NCI-H2171 (cell line): ENCODE measurements around the gene SLC26A4.

Experiments
- DNase-seq: peaks from one replicate; lab custom pipeline; 2025; lab: John Stamatoyannopoulos, UW

SLC26A4 gene

DNA sequence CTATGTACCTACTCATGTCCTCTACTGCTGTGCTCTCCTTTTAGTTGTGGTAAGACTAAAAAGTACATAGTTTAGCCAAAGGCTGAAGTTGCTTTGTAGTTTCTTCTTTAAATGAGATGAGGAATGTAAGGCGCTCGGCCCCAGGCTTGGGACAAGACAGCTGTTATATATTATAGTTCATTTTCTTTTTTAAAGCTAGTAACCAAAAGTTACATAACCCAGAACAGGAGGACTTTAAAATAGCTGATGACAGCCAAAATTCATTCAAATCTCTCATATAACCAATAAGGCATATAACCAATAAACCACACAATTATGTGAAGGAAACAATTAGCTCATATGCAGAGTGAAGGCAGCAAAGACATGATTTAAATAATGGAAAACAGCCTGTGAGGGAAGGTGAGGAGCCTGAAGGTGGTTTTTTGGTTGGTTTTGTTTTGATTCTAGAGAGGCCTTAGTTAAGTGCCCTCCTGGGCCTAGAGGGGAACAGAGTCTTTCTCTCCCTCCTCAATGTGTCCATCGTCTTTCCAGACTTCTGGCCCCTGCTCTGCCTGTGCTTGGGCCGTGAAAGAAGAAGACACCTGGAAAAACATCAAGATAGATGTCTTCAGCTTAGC, 35.8 kb downstream of the SLC26A4 start:
- DNase-seq = no peak

DNA sequence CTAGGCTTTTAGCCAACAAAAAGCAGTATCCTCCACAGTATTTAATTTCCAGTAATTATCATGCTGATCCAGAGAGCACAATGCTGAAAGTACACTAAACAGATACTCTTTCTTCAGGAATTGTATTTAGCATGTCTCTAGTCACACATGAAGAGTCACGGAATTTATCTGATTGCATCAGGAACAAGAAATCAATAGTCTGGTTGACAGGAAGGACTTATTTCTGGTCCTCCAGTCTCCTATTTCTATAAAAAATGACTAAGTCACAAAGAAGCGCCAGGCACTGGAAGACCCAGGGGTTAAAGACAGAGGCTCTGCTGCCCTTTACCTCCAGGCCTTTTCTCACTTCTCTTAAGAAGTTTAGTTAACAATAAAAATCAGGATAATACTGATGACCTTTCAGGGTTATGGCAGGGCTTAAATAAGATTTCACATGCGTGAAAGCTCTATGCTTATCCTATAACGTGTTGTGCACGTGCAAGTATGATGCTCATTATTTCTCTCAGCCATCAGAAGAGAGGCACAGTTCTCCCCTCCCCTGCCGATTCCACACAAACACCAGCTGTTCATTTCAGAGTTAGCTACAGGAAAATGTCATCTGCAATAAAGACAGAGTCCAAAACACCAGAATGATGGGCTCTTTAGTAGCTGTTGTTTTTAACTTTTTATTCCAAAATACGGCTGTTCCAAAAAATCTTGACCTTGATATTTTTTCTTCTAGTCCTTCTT, 36.9 kb downstream of the SLC26A4 start:
- peak; percentile 67 for DNase-seq

DNA sequence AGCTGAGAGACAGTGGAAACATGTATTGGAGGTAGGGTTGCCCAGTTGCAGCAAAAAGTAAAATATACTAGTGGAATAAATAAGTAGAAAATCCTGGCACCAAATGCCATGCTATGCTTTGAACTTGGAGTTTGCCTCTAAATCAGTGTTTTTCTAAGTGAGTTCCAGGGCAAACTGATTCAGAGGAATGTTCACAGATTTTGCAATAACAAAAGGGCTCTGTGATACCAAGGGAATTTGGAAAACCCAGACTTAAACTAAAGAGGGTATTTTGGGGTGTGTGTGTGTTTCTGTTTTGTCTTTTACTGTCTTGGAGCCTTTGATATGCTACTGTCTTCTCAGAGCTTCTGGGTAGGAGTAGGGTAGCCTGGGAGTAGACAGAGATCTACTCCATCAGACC, 39.9 kb downstream of the SLC26A4 start:
- no peak for DNase-seq

- DNase-seq = no peak
These were observed 40.6 kb downstream of the SLC26A4 start for GRCh38 chr7:107701191-107701590.

GRCh38 chr7:107703219-107703618, 42.6 kb downstream of the SLC26A4 start:
- no peak for DNase-seq

- DNase-seq = no peak
These were observed 43.2 kb downstream of the SLC26A4 start for GRCh38 chr7:107703872-107704271.

DNA sequence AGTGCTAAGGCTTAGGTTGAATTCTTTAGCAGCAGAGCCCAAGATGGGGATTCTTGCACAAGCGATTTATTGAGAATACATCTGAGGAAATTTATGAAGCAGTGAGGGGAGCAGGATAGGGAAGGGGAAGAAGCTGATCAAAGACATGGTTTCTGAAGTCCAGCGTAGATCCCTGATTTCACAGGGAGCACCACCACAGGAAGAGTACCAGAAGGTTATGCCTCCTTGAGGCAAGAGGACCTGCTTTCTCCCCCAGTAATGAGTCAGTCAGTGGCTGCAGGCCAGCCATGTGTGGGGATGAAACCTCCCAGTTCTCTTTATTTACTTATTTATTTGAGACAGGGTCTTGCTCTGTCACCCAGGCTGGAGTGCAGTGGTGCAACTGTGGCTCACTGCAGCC, 48.3 kb downstream of the SLC26A4 start:
- DNase-seq = no peak

- no peak for DNase-seq
These were observed 50.7 kb downstream of the SLC26A4 start for GRCh38 chr7:107711301-107711700.

- no peak for DNase-seq
These were observed 51.4 kb downstream of the SLC26A4 start for GRCh38 chr7:107712025-107712424.

DNA sequence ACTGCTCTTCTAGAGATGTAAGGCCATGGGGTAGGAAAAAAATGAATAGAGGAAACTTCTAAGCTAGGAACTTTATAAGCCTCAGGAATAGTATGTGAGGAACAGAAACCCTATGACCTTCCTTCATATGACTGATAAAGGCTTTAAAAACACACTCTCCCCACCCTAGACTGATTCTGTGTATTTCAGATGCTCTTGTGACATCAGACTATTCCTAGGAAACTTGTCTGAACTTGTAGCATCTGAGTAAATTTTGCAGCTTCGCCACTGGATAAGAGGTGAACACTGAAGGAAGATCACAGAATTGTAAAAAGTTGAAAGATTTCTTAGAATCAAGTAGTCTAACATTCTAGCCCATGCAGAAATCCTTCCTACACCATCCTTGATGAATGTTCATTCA, 52.3 kb downstream of the SLC26A4 start:
- DNase-seq = no peak

- no peak for DNase-seq
These were observed 54.9 kb downstream of the SLC26A4 start for GRCh38 chr7:107715531-107715930.

DNA sequence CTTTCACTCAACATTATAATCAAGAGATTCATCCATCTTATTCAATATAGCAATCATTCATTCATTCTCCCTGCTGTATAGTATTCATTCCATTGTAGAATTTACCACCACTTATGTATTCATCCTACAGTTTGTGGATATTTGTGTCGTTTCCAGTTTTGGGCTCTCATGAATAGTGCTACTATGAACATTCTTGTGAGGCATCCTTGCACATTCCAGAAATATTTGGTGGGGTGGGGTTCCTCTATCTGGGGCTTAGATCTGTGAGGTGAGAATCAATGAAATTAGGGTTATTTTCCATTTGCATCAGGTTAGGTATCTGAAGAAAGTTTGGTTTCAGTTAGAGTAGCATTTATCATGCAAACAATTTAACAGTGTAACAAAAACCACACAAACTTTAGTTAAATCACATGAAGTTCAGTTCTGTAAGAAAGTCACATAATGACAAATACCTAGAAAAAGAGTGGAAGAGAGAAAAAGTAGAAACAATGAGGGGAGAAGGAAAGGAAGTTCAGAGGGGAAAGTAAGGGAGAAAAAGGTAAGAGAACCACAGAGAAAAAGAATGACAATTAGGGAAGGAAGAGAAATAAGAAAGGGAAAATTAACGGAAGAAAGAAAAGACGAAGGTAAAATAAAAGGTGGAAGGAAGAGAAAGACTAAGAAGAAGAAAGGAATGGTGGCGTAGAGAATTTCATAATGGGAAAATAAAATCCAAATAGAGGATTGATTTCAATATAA, 58.0 kb downstream of the SLC26A4 start:
- DNase-seq = no peak

DNA sequence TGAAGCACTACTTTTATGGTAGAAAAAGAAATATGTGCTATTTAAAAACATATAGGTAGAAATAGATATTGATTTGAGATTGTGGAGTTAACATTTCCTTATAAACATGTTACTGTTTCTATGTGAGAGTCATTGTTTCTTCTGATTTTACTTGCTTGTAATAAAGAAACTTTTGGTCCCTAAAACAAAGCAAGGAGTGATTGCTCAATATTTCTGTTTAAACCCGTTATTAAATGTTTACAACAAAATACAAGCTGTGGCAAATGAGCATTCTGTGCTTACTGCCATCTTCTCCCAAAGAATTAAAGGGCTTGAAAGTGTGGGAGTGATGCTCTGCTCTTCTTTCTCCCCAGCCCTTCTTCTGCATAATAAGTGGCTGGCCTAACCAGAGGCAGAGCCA, 60.7 kb downstream of the SLC26A4 start:
- no peak for DNase-seq

DNA sequence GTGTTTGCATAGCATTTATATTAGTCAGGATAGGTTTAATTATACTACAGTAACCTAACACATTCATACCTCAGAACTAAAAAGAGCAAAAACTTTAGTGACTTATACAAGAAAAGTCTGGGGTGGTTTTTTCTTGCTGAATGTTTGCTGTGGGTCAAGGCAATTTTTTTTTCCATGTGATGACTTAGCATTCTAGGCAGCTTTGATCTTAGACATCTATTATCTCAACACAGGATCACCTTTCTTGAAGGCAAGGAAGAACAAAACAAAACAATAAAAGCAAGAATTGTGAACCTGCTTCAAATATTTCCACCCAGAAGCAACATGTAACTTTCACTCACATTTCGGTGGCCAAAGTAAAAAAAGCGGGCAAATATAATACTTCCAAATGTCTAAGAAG, 62.6 kb downstream of the SLC26A4 start:
- DNase-seq = no peak

GRCh38 chr7:107725138-107725740, 64.6 kb downstream of the SLC26A4 start:
- DNase-seq = peak; percentile 18

- DNase-seq = no peak
These were observed 65.9 kb downstream of the SLC26A4 start for GRCh38 chr7:107726356-107727130.

DNA sequence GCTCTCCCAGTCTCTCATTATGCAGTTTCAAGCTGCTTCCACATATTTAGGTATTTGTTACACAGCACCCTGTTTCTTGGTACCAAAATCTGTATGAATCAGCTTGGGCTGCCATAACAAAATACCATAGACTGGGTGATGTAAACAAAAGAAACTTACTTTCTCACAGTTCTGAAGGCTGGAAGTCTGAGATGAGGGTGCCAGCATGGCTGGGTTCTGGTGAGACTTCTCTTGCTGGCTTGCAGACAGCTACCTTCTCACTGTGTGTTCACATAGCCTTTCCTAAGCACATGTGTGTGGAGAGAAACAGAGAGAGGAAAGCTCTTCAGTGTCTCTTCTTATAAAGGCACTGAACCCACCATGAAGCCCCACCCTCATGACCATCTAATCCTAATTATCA, 67.6 kb downstream of the SLC26A4 start:
- DNase-seq = no peak

DNA sequence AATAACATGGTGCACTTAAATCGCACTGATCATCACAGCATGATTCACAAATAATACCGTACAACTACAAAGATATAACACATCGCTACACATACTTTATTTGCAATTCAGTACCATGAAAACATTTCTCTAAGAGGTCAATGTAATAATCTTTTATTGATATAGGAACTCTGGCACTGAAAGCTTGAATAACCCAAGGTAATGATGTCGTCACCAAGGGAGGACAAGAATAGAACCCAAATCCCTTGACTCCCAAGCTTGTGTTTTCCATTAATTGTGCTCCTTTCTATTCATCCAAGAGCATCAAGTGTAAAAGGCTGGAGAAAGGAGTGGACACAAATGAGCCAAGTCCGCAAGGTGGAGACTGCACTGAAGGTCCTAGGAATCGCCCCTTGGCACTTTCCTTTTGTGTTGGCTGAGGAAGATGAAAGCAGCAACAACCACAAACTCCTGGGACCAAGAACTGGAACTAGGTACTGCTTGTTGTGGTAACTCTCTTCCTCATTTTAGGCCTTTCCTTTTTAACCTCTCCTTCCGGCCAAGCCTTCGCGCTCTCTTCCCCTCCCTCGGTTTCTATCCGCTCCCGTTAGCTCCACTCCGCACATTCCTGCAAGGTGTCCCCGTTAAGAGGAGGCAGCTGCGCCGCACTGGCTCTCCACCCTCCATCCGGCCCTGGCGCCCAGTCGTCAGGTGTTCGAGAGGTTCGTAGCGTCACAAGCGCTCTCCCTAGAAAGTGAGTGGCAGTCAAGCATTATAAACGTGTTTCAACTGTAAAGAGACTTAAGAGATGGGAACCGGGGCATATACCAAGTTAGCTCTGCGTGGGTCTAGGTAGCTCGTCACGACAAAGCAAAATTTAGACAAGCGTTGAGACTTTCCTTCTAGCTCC, 82.3 kb downstream of the SLC26A4 start:
- DNase-seq = peak; percentile 82

DNA sequence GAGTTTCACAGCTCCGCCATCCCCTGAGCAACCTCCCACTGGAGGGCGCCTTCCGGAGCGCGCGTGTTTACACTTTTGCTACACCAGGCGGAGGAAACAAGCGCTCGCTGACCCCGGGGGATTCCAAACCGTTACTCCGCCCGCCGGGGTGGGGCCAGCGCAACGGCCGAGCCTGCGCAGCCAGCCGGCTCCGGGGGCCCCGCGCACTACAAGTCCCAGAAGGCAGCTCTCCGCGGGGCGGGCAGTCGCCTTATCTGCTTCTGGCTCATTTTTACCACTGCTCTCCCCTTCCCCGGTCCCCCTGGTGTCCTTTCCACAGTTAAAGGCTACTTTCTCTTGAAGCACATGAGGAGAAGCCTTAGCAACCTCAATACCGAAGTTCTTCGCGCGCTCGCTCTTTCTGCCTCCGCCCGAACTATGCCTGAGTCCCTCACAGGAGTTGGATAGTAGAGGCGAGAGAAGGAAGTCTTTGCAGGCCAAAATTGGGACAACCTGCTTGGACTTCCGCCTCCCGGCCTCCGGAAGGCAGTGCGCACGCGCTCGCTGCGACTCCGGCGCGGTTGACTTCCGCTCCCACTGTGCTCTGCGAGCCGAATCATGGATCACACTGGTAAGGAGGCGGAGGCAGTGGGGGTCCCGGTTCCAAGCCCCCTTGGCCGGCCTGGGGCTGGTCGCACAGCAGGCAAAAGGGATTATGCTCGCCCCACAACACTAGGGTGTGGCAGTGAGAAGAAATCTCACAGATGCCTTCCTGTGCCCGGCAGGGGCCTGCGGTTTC, 83.1 kb downstream of the SLC26A4 start, which contains the start of gene CBLL1:
CBLL1 (plus strand) TSS at position 576 of the 778 bp plus-strand sequence; CDS start at position 598, 22 bp downstream.
- peak; percentile 94 for DNase-seq

DNA sequence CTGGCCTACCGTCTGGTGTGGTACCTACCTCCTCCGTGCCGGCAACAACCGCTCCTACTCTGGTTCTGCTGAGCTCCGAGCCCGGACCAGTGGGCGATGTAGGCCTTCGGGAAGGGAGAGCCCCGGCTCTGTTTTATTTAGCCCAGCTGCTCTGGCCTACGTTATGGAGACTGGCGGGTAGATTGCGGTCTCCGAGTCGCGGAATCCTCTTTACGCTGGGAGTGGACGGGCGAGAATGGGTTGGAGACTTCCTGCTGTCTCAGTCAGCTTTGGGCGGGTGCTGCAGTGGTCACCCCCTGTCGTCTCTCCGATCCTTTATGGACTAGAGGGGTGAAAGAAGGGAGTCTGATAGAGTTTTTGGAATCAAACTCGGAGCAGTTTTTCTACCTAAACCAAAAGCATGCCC, 83.7 kb downstream of the SLC26A4 start:
- DNase-seq = no peak
